H1 (cell line): Measurements from ENCODE around the gene ANKRD11. TPM values are rescaled to one million over a fixed set of nuclear protein-coding genes. Genes with fewer than 3 reads are reported as not detected.

Experiments used
- CHD2 ChIP-seq: IDR thresholded peaks from 2 replicates; pipeline ENCODE4 v1.6.1; 2012; ENCODE audit warnings: low read length, improper control_type of control experiment
- EP300 ChIP-seq, 2 experiments: IDR thresholded peaks; 1 replicate in 1 of 2; 2 replicates in 1 of 2; pipeline ENCODE4 v1.6.1; 2011 to 2012; ENCODE audit warnings: low read depth in 2 of 2, low read length in 2 of 2, mild to moderate bottlenecking in 2 of 2, borderline replicate concordance in 1 of 2, inconsistent platforms in 1 of 2, moderate library complexity in 1 of 2
- RXRA ChIP-seq: IDR thresholded peaks from 2 replicates; pipeline ENCODE4 v1.6.1; 2011; ENCODE audit warnings: low read depth, mild to moderate bottlenecking, low read length, moderate library complexity; ENCODE audit not compliant: insufficient read depth
- ZNF274 ChIP-seq: IDR thresholded peaks from 2 replicates; pipeline ENCODE4 v1.7.0; 2012; ENCODE audit warnings: low read length, borderline replicate concordance; ENCODE audit errors: extremely low read depth
- polyA plus RNA-seq, 7 experiments: library from polyadenylated mRNA; depleted of rRNA in 3 of 7; stranded (reverse) in 5 of 7; unstranded in 2 of 7; fragments of >200 nt in 5 of 7; fragments of 200-250 nt in 2 of 7; gene quantifications; 1 replicate in 5 of 7; 2 replicates in 1 of 7; 4 replicates in 1 of 7; pipeline versions ENCODE4 v1.2.1 to v1.2.3, GENCODE V29; 2011 to 2013; ENCODE audit warnings: missing spikeins in 2 of 7, mixed read lengths in 2 of 7
- total RNA-seq: library from RNA; stranded (reverse); fragmentation: NEBNext Ultra II Directional; extraction: Animal tissue kit (Norgen Biotek cat#: 25700); gene quantifications from 2 replicates; pipeline ENCODE4 v1.2.1, GENCODE V29; 2021
- TF ChIP-seq, protein P1 (sequence below), 3 experiments: IDR thresholded peaks; 1 replicate in 2 of 3; 2 replicates in 1 of 3; pipeline versions ENCODE4 v1.5.1 to v1.6.1; 2011; ENCODE audit warnings: low read length in 3 of 3, mild to moderate bottlenecking in 3 of 3, inconsistent platforms in 2 of 3, low read depth in 1 of 3, moderate library complexity in 1 of 3; ENCODE audit not compliant: insufficient read depth in 1 of 3; ENCODE audit errors: control extremely low read depth in 1 of 3
- TF ChIP-seq, protein P2 (sequence below): IDR thresholded peaks from 2 replicates; pipeline ENCODE4 v1.6.1; 2012; ENCODE audit warnings: low read length, inconsistent platforms

ANKRD11 gene
- total and polyA plus RNA-seq, 2 of the 8 experiments (the other 6 are each of a cell fraction or from before 2014, with no cell fraction given) = 46.5 to 142 TPM

DNA sequence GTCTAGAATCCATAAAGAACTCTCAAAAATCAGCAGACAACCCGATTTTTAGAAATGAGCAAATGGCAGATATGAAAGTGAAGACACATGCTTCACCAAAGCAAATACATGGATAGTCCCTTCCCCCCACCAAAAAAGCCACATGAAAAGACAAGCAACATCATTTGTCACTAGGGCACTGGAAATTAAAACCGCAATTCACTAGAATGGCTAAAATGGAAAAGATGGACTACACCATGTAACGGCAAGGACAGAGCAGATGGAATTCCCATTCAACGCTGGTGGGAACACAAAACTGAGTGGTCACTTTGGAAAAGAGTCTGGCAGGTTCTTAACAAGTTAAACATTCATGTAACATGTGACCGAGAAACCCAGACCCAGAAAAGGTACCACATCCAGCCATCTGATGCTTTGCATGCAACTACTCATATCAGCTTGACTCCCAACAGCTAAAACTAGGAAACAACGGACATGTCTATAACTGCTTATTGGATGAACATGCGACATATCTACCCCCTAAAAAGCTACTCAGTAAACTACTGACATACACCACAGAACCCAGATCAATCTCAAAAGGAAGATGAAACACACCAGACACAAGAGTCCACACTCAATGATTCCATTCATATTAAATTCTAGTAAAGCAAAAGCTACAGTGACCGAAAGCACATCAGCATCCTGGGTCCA lies 140.3 kb downstream of the ANKRD11 start (continued):
- TF ChIP-seq, protein P1, sequence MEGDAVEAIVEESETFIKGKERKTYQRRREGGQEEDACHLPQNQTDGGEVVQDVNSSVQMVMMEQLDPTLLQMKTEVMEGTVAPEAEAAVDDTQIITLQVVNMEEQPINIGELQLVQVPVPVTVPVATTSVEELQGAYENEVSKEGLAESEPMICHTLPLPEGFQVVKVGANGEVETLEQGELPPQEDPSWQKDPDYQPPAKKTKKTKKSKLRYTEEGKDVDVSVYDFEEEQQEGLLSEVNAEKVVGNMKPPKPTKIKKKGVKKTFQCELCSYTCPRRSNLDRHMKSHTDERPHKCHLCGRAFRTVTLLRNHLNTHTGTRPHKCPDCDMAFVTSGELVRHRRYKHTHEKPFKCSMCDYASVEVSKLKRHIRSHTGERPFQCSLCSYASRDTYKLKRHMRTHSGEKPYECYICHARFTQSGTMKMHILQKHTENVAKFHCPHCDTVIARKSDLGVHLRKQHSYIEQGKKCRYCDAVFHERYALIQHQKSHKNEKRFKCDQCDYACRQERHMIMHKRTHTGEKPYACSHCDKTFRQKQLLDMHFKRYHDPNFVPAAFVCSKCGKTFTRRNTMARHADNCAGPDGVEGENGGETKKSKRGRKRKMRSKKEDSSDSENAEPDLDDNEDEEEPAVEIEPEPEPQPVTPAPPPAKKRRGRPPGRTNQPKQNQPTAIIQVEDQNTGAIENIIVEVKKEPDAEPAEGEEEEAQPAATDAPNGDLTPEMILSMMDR (IDR thresholded peaks at IDR 0.05; ENCODE audit: control extremely low read depth in 1 of 3, insufficient read depth in 1 of 3, low read depth in 1 of 3, low read length in 3 of 3) = no peak
- TF ChIP-seq ZNF274 (no peak), CHD2 (no peak), EP300 (IDR thresholded peaks at IDR 0.05; ENCODE audit: borderline replicate concordance in 1 of 2, low read depth in 2 of 2, low read length in 2 of 2) (no peak), RXRA (no peak)
- TF ChIP-seq, protein P2, sequence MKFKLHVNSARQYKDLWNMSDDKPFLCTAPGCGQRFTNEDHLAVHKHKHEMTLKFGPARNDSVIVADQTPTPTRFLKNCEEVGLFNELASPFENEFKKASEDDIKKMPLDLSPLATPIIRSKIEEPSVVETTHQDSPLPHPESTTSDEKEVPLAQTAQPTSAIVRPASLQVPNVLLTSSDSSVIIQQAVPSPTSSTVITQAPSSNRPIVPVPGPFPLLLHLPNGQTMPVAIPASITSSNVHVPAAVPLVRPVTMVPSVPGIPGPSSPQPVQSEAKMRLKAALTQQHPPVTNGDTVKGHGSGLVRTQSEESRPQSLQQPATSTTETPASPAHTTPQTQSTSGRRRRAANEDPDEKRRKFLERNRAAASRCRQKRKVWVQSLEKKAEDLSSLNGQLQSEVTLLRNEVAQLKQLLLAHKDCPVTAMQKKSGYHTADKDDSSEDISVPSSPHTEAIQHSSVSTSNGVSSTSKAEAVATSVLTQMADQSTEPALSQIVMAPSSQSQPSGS = no peak
